Tibial nerve (tissue), 4 donors: ENCODE results near the gene SCARF1. TPM values are rescaled to one million over a fixed set of nuclear protein-coding genes. Genes with fewer than 3 reads are reported as not detected.

Experiments used
- DNase-seq, 2 donors: peaks; one replicate each; pipeline ENCODE4 v3.0.0-alpha.2; 2019; ENCODE audit warnings: low spot score in 2 of 2
- H3K27ac ChIP-seq, 4 donors: fragments of 200-600 bp; sonication (generic) in 3 of 4; one replicate each; pipeline ENCODE4 v1.5.1; 2017 to 2019; ENCODE audit warnings: mild to moderate bottlenecking in 1 of 4
- H3K27me3 ChIP-seq, 2 donors: fragments of 200-600 bp; sonication (generic) in 1 of 2; one replicate each; pipeline versions ENCODE4 v1.5.1 to v1.6.0; 2017 to 2019
- H3K36me3 ChIP-seq, 3 donors: fragments of 200-600 bp; sonication (generic); one replicate each; pipeline ENCODE4 v1.5.1; 2018 to 2019
- H3K4me1 ChIP-seq, 4 donors: fragments of 200-600 bp; sonication (generic) in 3 of 4; one replicate each; pipeline ENCODE4 v1.5.1; 2017 to 2019
- H3K4me3 ChIP-seq, 4 donors: fragments of 200-600 bp; sonication (generic) in 3 of 4; one replicate each; pipeline ENCODE4 v1.5.1; 2017 to 2019; ENCODE audit warnings: mild to moderate bottlenecking in 1 of 4, moderate library complexity in 1 of 4
- H3K9me3 ChIP-seq, 4 donors: fragments of 200-600 bp; sonication (generic) in 3 of 4; one replicate each; pipeline ENCODE4 v1.5.1; 2017 to 2019
- EP300 ChIP-seq, 2 donors: sonication (generic); formaldehyde crosslinking; IDR thresholded peaks; one replicate each; pipeline ENCODE4 v1.6.1; 2017; ENCODE audit warnings: antibody characterized with exemption in 2 of 2, mild to moderate bottlenecking in 1 of 2
- POLR2A ChIP-seq, 2 donors: fragments of 450-650 bp; IDR thresholded peaks; one replicate each; pipeline ENCODE4 v1.6.1; 2017; ENCODE audit warnings: antibody characterized with exemption in 2 of 2, mild to moderate bottlenecking in 2 of 2, moderate library complexity in 2 of 2
- WGBS, 2 donors: methylation state at CpG; one replicate each; pipeline ENCODE4 v1.1.5; 2018; 5-methylcytosine and 5-hydroxymethylcytosine counted together
- total RNA-seq, 4 donors: library from RNA; depleted of rRNA; stranded (reverse); fragments of >200 nt; gene quantifications; one replicate each; pipeline ENCODE4 v1.1.0, GENCODE V29; 2016
- TF ChIP-seq, protein P1 (sequence below), 5 experiments: fragments of 200-600 bp in 3 of 5; fragments of 450-650 bp in 2 of 5; sonication (generic) in 3 of 5; IDR thresholded peaks; one replicate each; pipeline ENCODE4 v1.5.1; 2016 to 2019; ENCODE audit warnings: antibody characterized with exemption in 5 of 5, mild to moderate bottlenecking in 3 of 5, moderate library complexity in 2 of 5

Gene SCARF1
- total RNA-seq, 4 donors from 2014 or later, result 7.1 to 30.6 (median 21.7) TPM

DNA sequence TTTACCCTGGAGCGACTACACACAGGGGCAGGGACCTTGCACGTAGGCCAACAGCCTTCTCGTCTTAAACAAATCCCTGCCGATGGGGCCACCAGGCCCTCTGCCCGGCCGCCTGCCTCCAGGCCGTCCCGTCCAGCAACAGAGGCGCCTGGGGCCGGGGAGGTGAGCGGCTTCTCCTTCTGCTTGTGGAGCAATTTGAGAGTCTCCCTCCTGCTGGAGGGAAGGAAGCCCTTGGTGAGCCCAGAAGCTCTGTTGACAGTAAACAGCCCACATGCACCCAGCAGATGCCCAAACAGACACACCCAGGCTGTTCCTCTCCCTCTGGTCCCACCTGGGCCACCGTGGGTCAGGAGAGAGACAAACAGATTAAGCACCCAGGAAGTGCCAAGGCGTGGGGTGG, 25.0 kb downstream of the SCARF1 start:
- Histone ChIP-seq H3K9me3 (no peaks in the 10 kb centered on the region), H3K4me1 (peaks cover 0 to 18% (median 0%) of the 10 kb centered on the region in 4 donors), H3K36me3 (peaks cover 0 to 63% (median 0%) of the 10 kb centered on the region in 3 donors), H3K4me3 (no peak overlapping the region), H3K27me3 (no peaks in the 10 kb centered on the region), H3K27ac (no peak overlapping the region)
- 80 to 93% methylated on average over 11 of the region's 13 CpGs for WGBS, 2 donors
- TF ChIP-seq POLR2A (IDR thresholded peaks at IDR 0.05) (no peak), EP300 (IDR thresholded peaks at IDR 0.05) (no peak)
- TF ChIP-seq, protein P1, sequence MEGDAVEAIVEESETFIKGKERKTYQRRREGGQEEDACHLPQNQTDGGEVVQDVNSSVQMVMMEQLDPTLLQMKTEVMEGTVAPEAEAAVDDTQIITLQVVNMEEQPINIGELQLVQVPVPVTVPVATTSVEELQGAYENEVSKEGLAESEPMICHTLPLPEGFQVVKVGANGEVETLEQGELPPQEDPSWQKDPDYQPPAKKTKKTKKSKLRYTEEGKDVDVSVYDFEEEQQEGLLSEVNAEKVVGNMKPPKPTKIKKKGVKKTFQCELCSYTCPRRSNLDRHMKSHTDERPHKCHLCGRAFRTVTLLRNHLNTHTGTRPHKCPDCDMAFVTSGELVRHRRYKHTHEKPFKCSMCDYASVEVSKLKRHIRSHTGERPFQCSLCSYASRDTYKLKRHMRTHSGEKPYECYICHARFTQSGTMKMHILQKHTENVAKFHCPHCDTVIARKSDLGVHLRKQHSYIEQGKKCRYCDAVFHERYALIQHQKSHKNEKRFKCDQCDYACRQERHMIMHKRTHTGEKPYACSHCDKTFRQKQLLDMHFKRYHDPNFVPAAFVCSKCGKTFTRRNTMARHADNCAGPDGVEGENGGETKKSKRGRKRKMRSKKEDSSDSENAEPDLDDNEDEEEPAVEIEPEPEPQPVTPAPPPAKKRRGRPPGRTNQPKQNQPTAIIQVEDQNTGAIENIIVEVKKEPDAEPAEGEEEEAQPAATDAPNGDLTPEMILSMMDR (IDR thresholded peaks at IDR 0.05), result no peak
- no peak for DNase-seq

DNA sequence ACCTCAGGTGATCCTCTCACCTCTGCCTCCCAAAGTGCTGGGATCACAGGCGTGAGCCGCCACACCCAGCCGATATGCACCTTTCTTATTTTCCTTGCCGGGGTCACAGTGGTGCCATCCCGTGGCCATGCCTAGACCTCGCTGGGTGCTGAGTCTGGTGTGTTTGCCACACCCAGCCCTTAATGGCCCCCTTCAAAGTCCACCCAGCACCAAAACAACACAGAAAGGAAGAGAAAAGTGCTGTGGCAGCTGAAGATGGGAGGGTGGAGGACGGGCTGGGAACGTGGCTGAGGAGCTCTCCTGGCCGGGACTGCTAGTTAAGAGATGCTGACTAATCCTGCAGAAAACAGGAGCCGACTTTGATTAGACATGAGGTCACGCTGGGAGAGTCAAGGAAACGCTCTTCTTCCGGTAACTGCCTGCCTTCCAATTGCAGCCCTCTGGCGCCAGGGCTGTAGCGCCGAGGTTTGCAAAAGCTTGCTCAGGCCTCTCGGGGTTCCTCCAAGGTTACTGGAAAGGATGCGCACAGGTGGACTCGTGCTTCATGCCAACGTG, 27.8 kb downstream of the SCARF1 start:
- H3K27ac ChIP-seq, result peak overlapping the region in 3 of 4 donors; percentile 2 to 32 (median 30)
- WGBS, 2 donors, result 58 to 62% methylated on average over 20 of the region's 20 CpGs
- no peak for TF ChIP-seq POLR2A (IDR thresholded peaks at IDR 0.05)
- TF ChIP-seq, protein P1 (IDR thresholded peaks at IDR 0.05), result peak in 1 of 5 experiments; percentile 6
- peak in 1 of 2 donors; percentile 31 for TF ChIP-seq EP300 (IDR thresholded peaks at IDR 0.05)
- no peaks in the 10 kb centered on the region for H3K9me3 ChIP-seq
- peaks cover 0 to 72% (median 0%) of the 10 kb centered on the region in 3 donors for H3K36me3 ChIP-seq
- peaks cover 0 to 11% (median 0%) of the 10 kb centered on the region in 4 donors for H3K4me1 ChIP-seq
- no peaks in the 10 kb centered on the region for H3K27me3 ChIP-seq
- H3K4me3 ChIP-seq, result no peak overlapping the region
- peak in 1 of 2 donors; percentile 34 for DNase-seq

DNA sequence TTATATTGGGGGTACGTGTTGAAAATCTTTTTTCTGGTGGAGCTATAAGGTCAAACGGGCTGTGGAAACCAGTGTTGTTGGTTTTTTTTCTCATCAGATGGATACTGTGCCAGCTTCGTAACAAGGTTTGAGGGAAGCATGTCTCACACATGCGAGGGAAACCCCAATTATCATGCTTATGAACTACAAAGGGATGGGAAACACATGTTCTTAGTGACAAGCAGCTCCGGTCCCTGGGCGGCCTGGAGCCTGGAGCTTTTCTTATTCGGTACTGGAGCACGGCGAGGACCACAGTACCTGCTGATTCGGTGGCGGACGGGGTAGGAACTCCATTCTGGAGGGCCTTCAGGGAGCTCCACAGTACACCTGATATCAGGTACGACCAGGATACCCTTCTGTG, 29.4 kb downstream of the SCARF1 start:
- 87 to 88% methylated on average over 13 of the region's 13 CpGs for WGBS, 2 donors
- no peak for TF ChIP-seq EP300 (IDR thresholded peaks at IDR 0.05)
- TF ChIP-seq, protein P1 (IDR thresholded peaks at IDR 0.05), result no peak
- no peak for TF ChIP-seq POLR2A (IDR thresholded peaks at IDR 0.05)
- DNase-seq, result no peak
- H3K36me3 ChIP-seq, result peaks cover 0 to 70% (median 0%) of the 10 kb centered on the region in 3 donors
- H3K4me1 ChIP-seq, result peaks cover 0 to 11% (median 3%) of the 10 kb centered on the region in 4 donors
- no peak overlapping the region for H3K4me3 ChIP-seq
- H3K9me3 ChIP-seq, result no peaks in the 10 kb centered on the region
- no peak overlapping the region for H3K27ac ChIP-seq
- H3K27me3 ChIP-seq, result no peaks in the 10 kb centered on the region

DNA sequence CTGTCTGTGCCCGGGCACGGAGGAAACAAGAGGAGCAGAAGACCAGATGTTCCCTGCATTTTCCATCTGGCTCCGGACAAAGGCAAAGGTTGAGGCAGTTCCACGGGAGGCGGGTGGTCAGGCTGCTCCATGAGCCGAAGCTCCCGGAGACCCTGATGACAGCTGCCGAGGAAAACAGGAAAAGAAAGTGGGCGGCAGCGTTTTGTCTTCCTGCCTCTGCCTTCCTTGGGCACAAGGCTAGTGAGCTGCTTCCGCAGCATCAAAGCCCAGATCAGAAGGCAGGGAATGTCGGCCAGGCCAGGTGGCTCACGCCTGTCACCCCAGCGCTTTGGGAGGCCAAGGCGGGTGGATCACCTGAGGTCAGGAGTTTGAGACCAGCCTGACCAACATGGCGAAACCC, 33.1 kb downstream of the SCARF1 start:
- no peak overlapping the region for H3K4me3 ChIP-seq
- H3K9me3 ChIP-seq, result no peaks in the 10 kb centered on the region
- TF ChIP-seq EP300 (IDR thresholded peaks at IDR 0.05), result peak in 1 of 2 donors; percentile 7
- TF ChIP-seq, protein P1 (IDR thresholded peaks at IDR 0.05), result no peak
- H3K4me1 ChIP-seq, result peaks cover 0 to 23% (median 19%) of the 10 kb centered on the region in 4 donors
- H3K27me3 ChIP-seq, result no peaks in the 10 kb centered on the region
- 66 to 72% methylated on average over 16 of the region's 16 CpGs for WGBS, 2 donors
- H3K36me3 ChIP-seq, result peaks cover 0 to 52% (median 0%) of the 10 kb centered on the region in 3 donors
- no peak for DNase-seq
- peak overlapping the region in 3 of 4 donors; percentile 15 to 54 (median 32) for H3K27ac ChIP-seq

DNA sequence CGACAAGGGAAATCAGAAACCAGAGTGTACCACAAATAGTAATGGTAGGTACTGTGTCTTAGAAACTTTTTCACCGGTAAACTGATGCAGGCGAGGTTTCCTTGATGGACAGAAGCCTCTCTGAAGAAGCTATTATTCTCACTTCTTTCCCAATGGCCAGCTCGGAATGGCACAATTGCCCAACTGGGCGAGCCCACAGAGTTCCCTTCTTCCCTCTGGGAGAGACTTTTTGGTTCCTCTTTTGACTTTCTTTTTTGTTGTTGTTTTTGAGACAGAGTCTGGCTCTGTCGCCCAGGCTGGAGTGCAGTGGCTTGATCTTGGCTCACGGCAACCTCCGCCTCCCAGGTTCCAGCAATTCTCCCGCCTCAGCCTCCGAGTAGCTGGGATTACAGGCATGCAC, 33.8 kb downstream of the SCARF1 start:
- H3K4me1 ChIP-seq, result peaks cover 0 to 26% (median 22%) of the 10 kb centered on the region in 4 donors
- H3K4me3 ChIP-seq, result no peak overlapping the region
- peaks cover 0 to 47% (median 0%) of the 10 kb centered on the region in 3 donors for H3K36me3 ChIP-seq
- TF ChIP-seq, protein P1 (IDR thresholded peaks at IDR 0.05), result no peak
- peak in 1 of 2 donors; percentile 70 for TF ChIP-seq EP300 (IDR thresholded peaks at IDR 0.05)
- WGBS, 2 donors, result 67 to 71% methylated on average over 10 of the region's 10 CpGs
- H3K27ac ChIP-seq, result peak overlapping the region in 3 of 4 donors; percentile 15 to 54 (median 32)
- H3K9me3 ChIP-seq, result no peaks in the 10 kb centered on the region
- H3K27me3 ChIP-seq, result no peaks in the 10 kb centered on the region
- no peak for DNase-seq
